ENCODE measurements around the gene PPFIA1. TPM values are rescaled to one million over a fixed set of nuclear protein-coding genes. Genes with fewer than 3 reads are reported as not detected.
"Not testable (repeated sequence)": the region's sequence is repeated elsewhere in the genome, so short reads cannot be mapped to it uniquely, and the experiment has no call there.

Gene PPFIA1
- total RNA-seq, 2 donors from 2014 or later = 45.6 to 49.4 TPM

GRCh38 chr11:70407814-70408213, 137.3 kb downstream of the PPFIA1 start:
- Mint-ChIP-seq H3K36me3 (ENCODE audit: low read depth) (no peaks in the 10 kb centered on the region), H3K27ac (no peak overlapping the region), H3K4me1 (no peaks in the 10 kb centered on the region), H3K27me3 (peaks cover 22% of the 10 kb centered on the region), H3K4me3 (no peak overlapping the region)
- no peaks in the 10 kb centered on the region for H3K9me3 ChIP-seq (ENCODE audit: control insufficient read depth, low read length, poor library complexity, severe bottlenecking)
- DNase-seq (no peak), ATAC-seq (no peak)

DNA sequence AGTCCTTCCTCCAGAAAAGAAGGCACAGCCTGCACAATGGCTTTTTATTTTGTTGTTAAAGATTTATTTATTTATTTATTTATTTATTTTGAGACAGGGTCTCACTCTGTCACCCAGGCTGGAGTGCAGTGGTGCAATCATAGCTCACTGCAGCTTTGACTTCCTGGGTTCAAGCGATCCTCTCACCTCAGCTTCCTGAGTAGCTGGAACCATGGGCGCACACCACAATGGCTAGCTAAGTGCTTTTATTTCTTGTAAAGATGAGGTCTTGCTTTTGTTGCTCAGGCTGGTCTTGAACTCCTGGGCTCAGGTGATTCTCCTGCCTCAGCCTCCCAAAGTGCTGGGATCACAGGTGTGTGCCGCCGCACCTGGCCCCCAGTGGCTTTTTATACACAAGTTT, 137.8 kb downstream of the PPFIA1 start:
- not testable (repeated sequence) for DNase-seq; H3K4me1 Mint-ChIP-seq; H3K9me3 ChIP-seq (ENCODE audit: control insufficient read depth, low read length, poor library complexity, severe bottlenecking); ATAC-seq; H3K4me3 Mint-ChIP-seq; H3K36me3 Mint-ChIP-seq (ENCODE audit: low read depth); H3K27ac Mint-ChIP-seq
- H3K27me3 Mint-ChIP-seq = peaks cover 22% of the 10 kb centered on the region

GRCh38 chr11:70409437-70409836, 138.9 kb downstream of the PPFIA1 start:
- no peaks in the 10 kb centered on the region for H3K9me3 ChIP-seq (ENCODE audit: control insufficient read depth, low read length, poor library complexity, severe bottlenecking)
- no peak overlapping the region for H3K4me3 Mint-ChIP-seq
- no peaks in the 10 kb centered on the region for H3K4me1 Mint-ChIP-seq
- H3K27me3 Mint-ChIP-seq = peaks cover 24% of the 10 kb centered on the region
- ATAC-seq (no peak), DNase-seq (no peak)
- H3K27ac Mint-ChIP-seq = no peak overlapping the region
- no peaks in the 10 kb centered on the region for H3K36me3 Mint-ChIP-seq (ENCODE audit: low read depth)

DNA sequence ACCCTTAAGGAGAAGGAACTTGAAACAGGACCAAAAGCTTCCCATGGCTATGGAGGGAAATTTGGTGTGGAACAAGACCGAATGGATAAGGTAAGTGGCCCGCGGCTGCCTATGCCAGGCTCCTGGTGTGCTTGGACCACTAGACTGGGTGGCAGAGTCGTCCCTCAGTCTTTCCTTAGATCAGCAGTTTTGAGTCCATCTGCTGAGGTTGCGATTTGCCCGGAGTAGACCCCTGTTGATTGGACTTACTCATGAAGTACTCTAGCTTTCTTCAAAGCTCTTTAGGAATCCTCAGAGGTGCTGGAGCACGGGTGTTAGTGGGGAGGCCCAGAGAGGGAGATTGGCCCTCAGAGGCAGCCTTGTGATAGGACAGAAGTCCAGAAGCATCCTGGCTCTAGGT, 139.4 kb downstream of the PPFIA1 start:
- Mint-ChIP-seq H3K4me1 (no peaks in the 10 kb centered on the region), H3K36me3 (ENCODE audit: low read depth) (no peaks in the 10 kb centered on the region), H3K4me3 (no peak overlapping the region), H3K27ac (no peak overlapping the region), H3K27me3 (peaks cover 29% of the 10 kb centered on the region)
- no peak for ATAC-seq
- no peaks in the 10 kb centered on the region for H3K9me3 ChIP-seq (ENCODE audit: control insufficient read depth, low read length, poor library complexity, severe bottlenecking)
- DNase-seq = no peak

- Mint-ChIP-seq H3K27ac (no peak overlapping the region), H3K36me3 (ENCODE audit: low read depth) (no peaks in the 10 kb centered on the region), H3K4me3 (no peak overlapping the region), H3K4me1 (no peaks in the 10 kb centered on the region), H3K27me3 (peaks cover 35% of the 10 kb centered on the region)
- DNase-seq (no peak), ATAC-seq (no peak)
- H3K9me3 ChIP-seq (ENCODE audit: control insufficient read depth, low read length, poor library complexity, severe bottlenecking) = no peaks in the 10 kb centered on the region
These were observed 140.1 kb downstream of the PPFIA1 start for GRCh38 chr11:70410276-70411205.

- no peaks in the 10 kb centered on the region for H3K9me3 ChIP-seq (ENCODE audit: control insufficient read depth, low read length, poor library complexity, severe bottlenecking)
- Mint-ChIP-seq H3K4me1 (no peaks in the 10 kb centered on the region), H3K27me3 (peaks cover 45% of the 10 kb centered on the region), H3K4me3 (no peak overlapping the region), H3K27ac (no peak overlapping the region), H3K36me3 (ENCODE audit: low read depth) (no peaks in the 10 kb centered on the region)
- no peak for DNase-seq
- ATAC-seq = no peak
These were observed 141.4 kb downstream of the PPFIA1 start for GRCh38 chr11:70411713-70412452.

- DNase-seq (no peak), ATAC-seq (no peak)
- H3K9me3 ChIP-seq (ENCODE audit: control insufficient read depth, low read length, poor library complexity, severe bottlenecking) = no peaks in the 10 kb centered on the region
- Mint-ChIP-seq H3K4me1 (no peaks in the 10 kb centered on the region), H3K4me3 (no peak overlapping the region), H3K27me3 (peaks cover 45% of the 10 kb centered on the region), H3K27ac (no peak overlapping the region), H3K36me3 (ENCODE audit: low read depth) (no peaks in the 10 kb centered on the region)
These were observed 142.7 kb downstream of the PPFIA1 start for GRCh38 chr11:70413151-70413550.

GRCh38 chr11:70414341-70415100, 144.0 kb downstream of the PPFIA1 start:
- no peak overlapping the region for H3K4me3 Mint-ChIP-seq
- H3K27me3 Mint-ChIP-seq = peaks cover 39% of the 10 kb centered on the region

GRCh38 chr11:70415191-70415590, 144.7 kb downstream of the PPFIA1 start:
- no peaks in the 10 kb centered on the region for H3K4me1 Mint-ChIP-seq
- peaks cover 40% of the 10 kb centered on the region for H3K27me3 Mint-ChIP-seq
- ATAC-seq = no peak
- no peaks in the 10 kb centered on the region for H3K36me3 Mint-ChIP-seq (ENCODE audit: low read depth)
- H3K9me3 ChIP-seq (ENCODE audit: control insufficient read depth, low read length, poor library complexity, severe bottlenecking) = no peaks in the 10 kb centered on the region
- no peak overlapping the region for H3K27ac Mint-ChIP-seq
- no peak for DNase-seq
- no peak overlapping the region for H3K4me3 Mint-ChIP-seq

More at GRCh38 chr11:70414341-70415100, 144.0 kb downstream of the PPFIA1 start:
- no peaks in the 10 kb centered on the region for H3K36me3 Mint-ChIP-seq (ENCODE audit: low read depth)
- DNase-seq (no peak), ATAC-seq (no peak)
- no peaks in the 10 kb centered on the region for H3K9me3 ChIP-seq (ENCODE audit: control insufficient read depth, low read length, poor library complexity, severe bottlenecking)
- H3K4me1 Mint-ChIP-seq = no peaks in the 10 kb centered on the region
- H3K27ac Mint-ChIP-seq = no peak overlapping the region

GRCh38 chr11:70415642-70416395, 145.3 kb downstream of the PPFIA1 start:
- no peak for ATAC-seq
- H3K27ac Mint-ChIP-seq = no peak overlapping the region
- no peak overlapping the region for H3K4me3 Mint-ChIP-seq
- H3K4me1 Mint-ChIP-seq = no peaks in the 10 kb centered on the region
- no peak for DNase-seq
- peaks cover 40% of the 10 kb centered on the region for H3K27me3 Mint-ChIP-seq
- no peaks in the 10 kb centered on the region for H3K9me3 ChIP-seq (ENCODE audit: control insufficient read depth, low read length, poor library complexity, severe bottlenecking)
- no peaks in the 10 kb centered on the region for H3K36me3 Mint-ChIP-seq (ENCODE audit: low read depth)

DNA sequence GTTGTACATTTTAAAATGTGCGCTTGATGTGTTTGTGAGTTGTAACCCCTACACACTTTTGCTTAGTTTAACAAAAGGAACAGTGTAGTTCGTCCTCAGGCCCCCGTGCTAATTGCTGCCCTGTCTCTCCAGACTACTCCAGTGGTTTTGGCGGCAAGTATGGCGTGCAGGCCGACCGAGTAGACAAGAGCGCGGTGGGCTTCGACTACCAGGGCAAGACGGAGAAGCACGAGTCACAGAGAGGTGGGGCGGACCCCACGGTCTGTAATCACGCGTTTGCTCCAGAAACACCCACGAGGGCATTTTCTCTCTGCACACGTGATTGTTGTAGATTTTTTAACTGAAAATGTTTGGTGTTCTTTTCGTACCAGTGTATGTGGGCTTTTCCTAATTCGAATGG, 146.4 kb downstream of the PPFIA1 start:
- ATAC-seq = no peak
- DNase-seq = no peak
- peaks cover 36% of the 10 kb centered on the region for H3K27me3 Mint-ChIP-seq

GRCh38 chr11:70418130-70418529, 147.6 kb downstream of the PPFIA1 start:
- Mint-ChIP-seq H3K36me3 (ENCODE audit: low read depth) (no peaks in the 10 kb centered on the region), H3K4me3 (no peak overlapping the region), H3K27ac (no peak overlapping the region), H3K27me3 (peaks cover 38% of the 10 kb centered on the region), H3K4me1 (no peaks in the 10 kb centered on the region)
- ATAC-seq (no peak), DNase-seq (no peak)
- no peaks in the 10 kb centered on the region for H3K9me3 ChIP-seq (ENCODE audit: control insufficient read depth, low read length, poor library complexity, severe bottlenecking)

More for the DNA sequence above, 146.4 kb downstream of the PPFIA1 start:
- H3K4me1 Mint-ChIP-seq = no peaks in the 10 kb centered on the region
- H3K9me3 ChIP-seq (ENCODE audit: control insufficient read depth, low read length, poor library complexity, severe bottlenecking) = no peaks in the 10 kb centered on the region
- no peaks in the 10 kb centered on the region for H3K36me3 Mint-ChIP-seq (ENCODE audit: low read depth)
- H3K27ac Mint-ChIP-seq = no peak overlapping the region
- no peak overlapping the region for H3K4me3 Mint-ChIP-seq
